Tibial artery (tissue), 4 donors: ENCODE measurements around the gene MMP21.

Experiments
- DNase-seq, 2 donors: peaks; one replicate each; pipeline ENCODE4 v3.0.0-alpha.2; 2019
- H3K27ac ChIP-seq, 2 donors: fragments of 200-600 bp; sonication (generic) in 1 of 2; 1 replicate in 1 of 2; 2 replicates in 1 of 2; pipeline ENCODE4 v1.5.1; 2018 to 2019; ENCODE audit warnings: mild to moderate bottlenecking in 1 of 2
- H3K27me3 ChIP-seq, 2 donors: fragments of 200-600 bp; sonication (generic) in 1 of 2; one replicate each; pipeline versions ENCODE4 v1.5.1 to v1.6.0; 2016 to 2019
- H3K36me3 ChIP-seq, 3 donors: fragments of 200-600 bp; sonication (generic) in 2 of 3; one replicate each; pipeline ENCODE4 v1.5.1; 2016 to 2019; ENCODE audit warnings: mild to moderate bottlenecking in 2 of 3
- H3K4me1 ChIP-seq, 4 donors: fragments of 200-600 bp; sonication (generic) in 2 of 4; 1 replicate in 3 of 4; 2 replicates in 1 of 4; pipeline ENCODE4 v1.5.1; 2016 to 2019
- H3K4me3 ChIP-seq, 2 donors: fragments of 200-600 bp; sonication (generic) in 1 of 2; 1 replicate in 1 of 2; 2 replicates in 1 of 2; pipeline ENCODE4 v1.5.1; 2018 to 2019; ENCODE audit warnings: mild to moderate bottlenecking in 2 of 2
- H3K9me3 ChIP-seq, 3 donors: fragments of 200-600 bp; sonication (generic) in 1 of 3; one replicate each; pipeline ENCODE4 v1.5.1; 2016 to 2019
- CTCF ChIP-seq, 2 experiments: fragments of 200-600 bp in 1 of 2; fragments of 450-650 bp in 1 of 2; IDR thresholded peaks; one replicate each; pipeline ENCODE4 v1.5.1; 2017 to 2019; ENCODE audit warnings: antibody characterized with exemption in 2 of 2, mild to moderate bottlenecking in 1 of 2, moderate library complexity in 1 of 2
- intact Hi-C: fragments of 100-400 bp; cut with DNase I; formaldehyde crosslinking; loops from one replicate; pipeline ENCODE4 v1.15.0; 2023; ENCODE audit warnings: low total_unique reads

MMP21 gene

GRCh38 chr10:125799451-125800182, 24.0 kb upstream of the MMP21 start:
- no peaks in the 10 kb centered on the region for H3K4me1 ChIP-seq
- H3K9me3 ChIP-seq = no peaks in the 10 kb centered on the region
- H3K4me3 ChIP-seq = no peak overlapping the region
- H3K27ac ChIP-seq = no peak overlapping the region
- H3K27me3 ChIP-seq = no peaks in the 10 kb centered on the region
- intact Hi-C loops = no loop called here
- DNase-seq = no peak
- H3K36me3 ChIP-seq = peaks cover 21 to 89% (median 29%) of the 10 kb centered on the region in 3 donors
- TF ChIP-seq CTCF (IDR thresholded peaks at IDR 0.05) = no peak

- H3K4me1 ChIP-seq = no peaks in the 10 kb centered on the region
- H3K27ac ChIP-seq = no peak overlapping the region
- H3K9me3 ChIP-seq = no peaks in the 10 kb centered on the region
- H3K4me3 ChIP-seq = no peak overlapping the region
- intact Hi-C loops = no loop called here
- H3K36me3 ChIP-seq = peaks cover 15 to 89% (median 41%) of the 10 kb centered on the region in 3 donors
- H3K27me3 ChIP-seq = no peaks in the 10 kb centered on the region
- TF ChIP-seq CTCF (IDR thresholded peaks at IDR 0.05) = no peak
- DNase-seq = no peak
These were observed 22.5 kb upstream of the MMP21 start for GRCh38 chr10:125797994-125798662.

- no peak for TF ChIP-seq CTCF (IDR thresholded peaks at IDR 0.05)
- H3K27ac ChIP-seq = no peak overlapping the region
- no peaks in the 10 kb centered on the region for H3K9me3 ChIP-seq
- DNase-seq = no peak
- intact Hi-C loops = no loop called here
- no peaks in the 10 kb centered on the region for H3K4me1 ChIP-seq
- peaks cover 15 to 89% (median 46%) of the 10 kb centered on the region in 3 donors for H3K36me3 ChIP-seq
- H3K27me3 ChIP-seq = no peaks in the 10 kb centered on the region
- no peak overlapping the region for H3K4me3 ChIP-seq
These were observed 21.8 kb upstream of the MMP21 start for GRCh38 chr10:125797424-125797823.

GRCh38 chr10:125795637-125796190, 20.1 kb upstream of the MMP21 start:
- no peak for TF ChIP-seq CTCF (IDR thresholded peaks at IDR 0.05)
- Histone ChIP-seq H3K4me3 (no peak overlapping the region), H3K4me1 (no peaks in the 10 kb centered on the region), H3K9me3 (no peaks in the 10 kb centered on the region), H3K27me3 (no peaks in the 10 kb centered on the region), H3K27ac (no peak overlapping the region), H3K36me3 (peaks cover 21 to 86% (median 54%) of the 10 kb centered on the region in 3 donors)
- DNase-seq = no peak
- intact Hi-C loops = no loop called here

GRCh38 chr10:125795128-125795527, 19.5 kb upstream of the MMP21 start:
- intact Hi-C loops = no loop called here
- peaks cover 21 to 82% (median 54%) of the 10 kb centered on the region in 3 donors for H3K36me3 ChIP-seq
- H3K4me3 ChIP-seq = no peak overlapping the region
- no peaks in the 10 kb centered on the region for H3K9me3 ChIP-seq
- no peaks in the 10 kb centered on the region for H3K4me1 ChIP-seq
- no peak overlapping the region for H3K27ac ChIP-seq
- TF ChIP-seq CTCF (IDR thresholded peaks at IDR 0.05) = no peak
- no peak for DNase-seq
- H3K27me3 ChIP-seq = no peaks in the 10 kb centered on the region
